HepG2 (cell line): ENCODE results near the gene TCF7L2. TPM values are rescaled to one million over a fixed set of nuclear protein-coding genes. Genes with fewer than 3 reads are reported as not detected.

Source experiments
- AKAP8 ChIP-seq: sonication (generic); formaldehyde crosslinking; IDR thresholded peaks from 2 replicates; pipeline ENCODE4 v1.5.1; 2020; ENCODE audit warnings: mild to moderate bottlenecking, missing genetic modification reagents
- ATM ChIP-seq: fragments of 450-650 bp; IDR thresholded peaks from 2 replicates; pipeline ENCODE4 v1.7.1; 2017; ENCODE audit warnings: mild to moderate bottlenecking, borderline replicate concordance
- E2F5 ChIP-seq: sonication (generic); formaldehyde crosslinking; conservative IDR thresholded peaks from 2 replicates; pipeline ENCODE4 v1.4.0; 2020; ENCODE audit warnings: missing genetic modification reagents
- ETS1 ChIP-seq: sonication (generic); formaldehyde crosslinking; IDR thresholded peaks from 2 replicates; pipeline ENCODE4 v1.4.0; 2020; ENCODE audit warnings: missing genetic modification reagents
- HOXA9 ChIP-seq: sonication (generic); formaldehyde crosslinking; IDR thresholded peaks from 2 replicates; pipeline ENCODE4 v1.8.1; 2022; ENCODE audit warnings: missing genetic modification reagents, mild to moderate bottlenecking, moderate library complexity, borderline replicate concordance
- KLF13 ChIP-seq: sonication (generic); formaldehyde crosslinking; IDR thresholded peaks from 2 replicates; pipeline ENCODE4 v1.4.0; 2020; ENCODE audit warnings: mild to moderate bottlenecking, missing genetic modification reagents
- MBNL3 ChIP-seq: fragments of 250-450 bp; sonication (Bioruptor Pico); conservative IDR thresholded peaks from 2 replicates; pipeline ENCODE4 v1.8.0; 2022; ENCODE audit warnings: mild to moderate bottlenecking, inconsistent platforms
- MTA1 ChIP-seq: sonication (generic); formaldehyde crosslinking; IDR thresholded peaks from 2 replicates; pipeline ENCODE4 v1.4.0; 2020; ENCODE audit warnings: missing genetic modification reagents, mild to moderate bottlenecking, borderline replicate concordance
- NAIF1 ChIP-seq: sonication (generic); formaldehyde crosslinking; IDR thresholded peaks from 2 replicates; pipeline ENCODE4 v1.5.0; 2020; ENCODE audit warnings: mild to moderate bottlenecking, missing genetic modification reagents, borderline replicate concordance
- PHF5A ChIP-seq: IDR thresholded peaks from one replicate; pipeline ENCODE4 v1.6.1; 2018; ENCODE audit warnings: low read depth, missing genetic modification reagents; ENCODE audit not compliant: unreplicated experiment
- POGZ ChIP-seq: sonication (generic); formaldehyde crosslinking; IDR thresholded peaks from 2 replicates; pipeline ENCODE4 v1.4.0; 2020; ENCODE audit warnings: mild to moderate bottlenecking, missing genetic modification reagents
- PREB ChIP-seq: sonication (generic); formaldehyde crosslinking; IDR thresholded peaks from 2 replicates; pipeline ENCODE4 v1.4.0; 2020; ENCODE audit warnings: missing genetic modification reagents
- RARA ChIP-seq: IDR thresholded peaks from 2 replicates; pipeline ENCODE4 v1.6.1; 2016; ENCODE audit warnings: missing genetic modification reagents, missing compliant biosample characterization
- RNF219 ChIP-seq: sonication (generic); formaldehyde crosslinking; IDR thresholded peaks from 2 replicates; pipeline ENCODE4 v1.5.0; 2020; ENCODE audit warnings: mild to moderate bottlenecking, missing genetic modification reagents
- STAT5B ChIP-seq: sonication (generic); formaldehyde crosslinking; IDR thresholded peaks from 2 replicates; pipeline ENCODE4 v1.4.0; 2020; ENCODE audit warnings: missing genetic modification reagents
- TAF1 ChIP-seq: sonication (generic); formaldehyde crosslinking; IDR thresholded peaks from 2 replicates; pipeline ENCODE4 v1.4.0; 2020; ENCODE audit warnings: missing genetic modification reagents
- ZIK1 ChIP-seq: sonication (generic); formaldehyde crosslinking; IDR thresholded peaks from 2 replicates; pipeline ENCODE4 v1.5.0; 2020; ENCODE audit warnings: mild to moderate bottlenecking, low read depth, missing genetic modification reagents, borderline replicate concordance
- ZNF331 ChIP-seq: sonication (generic); formaldehyde crosslinking; IDR thresholded peaks from 2 replicates; pipeline ENCODE4 v1.4.0; 2020; ENCODE audit warnings: missing genetic modification reagents
- ZNF850 ChIP-seq: sonication (generic); formaldehyde crosslinking; conservative IDR thresholded peaks from 2 replicates; pipeline ENCODE4 v1.9.0; 2021; ENCODE audit warnings: mild to moderate bottlenecking, missing genetic modification reagents
- polyA plus RNA-seq, 8 experiments: library from polyadenylated mRNA; depleted of rRNA in 3 of 8; stranded (reverse) in 7 of 8; unstranded in 1 of 8; fragments of >200 nt; fragmentation: Illumina TruSeq in 4 of 8; extraction: Trizol in 4 of 8; gene quantifications; 2 replicates each; pipeline versions ENCODE4 v1.2.1 to v1.2.3, GENCODE V29; 2011 to 2016; ENCODE audit warnings: low read depth in 4 of 8, missing spikeins in 1 of 8, mixed read lengths in 1 of 8; ENCODE audit not compliant: insufficient read depth in 1 of 8
- total RNA-seq, 5 experiments: library from RNA; depleted of rRNA; stranded (reverse); fragments of >200 nt; fragmentation: Illumina TruSeq; extraction: Trizol; gene quantifications; 2 replicates each; pipeline ENCODE4 v1.2.3, GENCODE V29; 2016; ENCODE audit warnings: low read depth in 1 of 5
- TF ChIP-seq, protein P1 (sequence below): sonication (generic); formaldehyde crosslinking; IDR thresholded peaks from 2 replicates; pipeline ENCODE4 v1.8.0; 2022; ENCODE audit warnings: low read depth, missing genetic modification reagents
- TF ChIP-seq, protein P2 (sequence below): sonication (generic); formaldehyde crosslinking; conservative IDR thresholded peaks from 2 replicates; pipeline ENCODE4 v1.8.0; 2022; ENCODE audit warnings: missing genetic modification reagents
- TF ChIP-seq, protein P3 (sequence below): IDR thresholded peaks from 2 replicates; pipeline ENCODE4 v1.6.1; 2016; ENCODE audit warnings: missing genetic modification reagents, missing compliant biosample characterization

TCF7L2 gene
- total and polyA plus RNA-seq, 2 of the 13 experiments (the other 11 are each of a cell fraction or from before 2014, with no cell fraction given), result 3.9 to 13.7 TPM

DNA sequence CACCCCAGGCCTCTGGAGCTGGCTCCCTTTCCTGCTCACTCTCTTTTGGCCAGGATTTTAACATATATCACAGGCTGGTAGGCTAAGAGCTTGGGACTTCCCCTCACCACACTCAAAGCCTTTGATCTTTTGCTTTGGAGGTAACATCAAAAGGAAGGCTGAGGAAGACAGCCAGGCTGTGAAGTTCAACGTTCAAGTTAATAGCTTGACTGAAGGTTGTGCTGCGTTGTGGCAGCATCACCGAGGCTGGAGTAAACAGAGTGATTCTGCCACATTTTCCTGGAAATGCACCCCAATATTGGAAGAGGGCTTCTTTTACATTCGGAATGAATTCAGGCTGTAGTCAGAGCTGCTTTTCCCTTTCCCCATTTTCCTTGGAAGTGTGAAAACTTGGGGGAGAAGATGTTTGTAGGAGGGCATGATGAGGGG is 57.3 kb downstream of the TCF7L2 start (continued):
- TF ChIP-seq ETS1 (CRISPR knock-in tag) (no peak), ATM (no peak), KLF13 (no peak), ZNF850 (CRISPR knock-in tag) (no peak), PHF5A (CRISPR knock-in tag) (no peak), TAF1 (CRISPR knock-in tag) (no peak), POGZ (CRISPR knock-in tag) (peak; percentile 38; the same call in 1 of the 2 replicates), ZIK1 (no peak), MBNL3 (CRISPR knock-in tag) (no peak), RARA (peak; percentile 97), HOXA9 (CRISPR knock-in tag) (no peak), MTA1 (CRISPR knock-in tag) (no peak), STAT5B (CRISPR knock-in tag) (no peak), RNF219 (no peak), AKAP8 (CRISPR knock-in tag) (0 out of 2 replicates have a peak, but pooled peaks have one; percentile 55), ZNF331 (CRISPR knock-in tag) (peak; percentile 86), NAIF1 (CRISPR knock-in tag) (0 out of 2 replicates have a peak, but pooled peaks have one; percentile 26), PREB (CRISPR knock-in tag) (no peak), E2F5 (no peak)
- TF ChIP-seq, protein P1, sequence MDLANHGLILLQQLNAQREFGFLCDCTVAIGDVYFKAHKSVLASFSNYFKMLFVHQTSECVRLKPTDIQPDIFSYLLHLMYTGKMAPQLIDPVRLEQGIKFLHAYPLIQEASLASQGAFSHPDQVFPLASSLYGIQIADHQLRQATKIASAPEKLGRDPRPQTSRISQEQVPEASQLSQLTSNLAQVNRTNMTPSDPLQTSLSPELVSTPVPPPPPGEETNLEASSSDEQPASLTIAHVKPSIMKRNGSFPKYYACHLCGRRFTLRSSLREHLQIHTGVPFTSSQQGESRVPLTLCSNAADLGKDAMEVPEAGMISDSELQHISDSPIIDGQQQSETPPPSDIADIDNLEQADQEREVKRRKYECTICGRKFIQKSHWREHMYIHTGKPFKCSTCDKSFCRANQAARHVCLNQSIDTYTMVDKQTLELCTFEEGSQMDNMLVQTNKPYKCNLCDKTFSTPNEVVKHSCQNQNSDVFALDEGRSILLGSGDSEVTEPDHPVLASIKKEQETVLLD (CRISPR knock-in tag), result no peak
- TF ChIP-seq, protein P2, sequence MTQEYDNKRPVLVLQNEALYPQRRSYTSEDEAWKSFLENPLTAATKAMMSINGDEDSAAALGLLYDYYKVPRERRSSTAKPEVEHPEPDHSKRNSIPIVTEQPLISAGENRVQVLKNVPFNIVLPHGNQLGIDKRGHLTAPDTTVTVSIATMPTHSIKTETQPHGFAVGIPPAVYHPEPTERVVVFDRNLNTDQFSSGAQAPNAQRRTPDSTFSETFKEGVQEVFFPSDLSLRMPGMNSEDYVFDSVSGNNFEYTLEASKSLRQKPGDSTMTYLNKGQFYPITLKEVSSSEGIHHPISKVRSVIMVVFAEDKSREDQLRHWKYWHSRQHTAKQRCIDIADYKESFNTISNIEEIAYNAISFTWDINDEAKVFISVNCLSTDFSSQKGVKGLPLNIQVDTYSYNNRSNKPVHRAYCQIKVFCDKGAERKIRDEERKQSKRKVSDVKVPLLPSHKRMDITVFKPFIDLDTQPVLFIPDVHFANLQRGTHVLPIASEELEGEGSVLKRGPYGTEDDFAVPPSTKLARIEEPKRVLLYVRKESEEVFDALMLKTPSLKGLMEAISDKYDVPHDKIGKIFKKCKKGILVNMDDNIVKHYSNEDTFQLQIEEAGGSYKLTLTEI (CRISPR knock-in tag), result no peak
- TF ChIP-seq, protein P3, sequence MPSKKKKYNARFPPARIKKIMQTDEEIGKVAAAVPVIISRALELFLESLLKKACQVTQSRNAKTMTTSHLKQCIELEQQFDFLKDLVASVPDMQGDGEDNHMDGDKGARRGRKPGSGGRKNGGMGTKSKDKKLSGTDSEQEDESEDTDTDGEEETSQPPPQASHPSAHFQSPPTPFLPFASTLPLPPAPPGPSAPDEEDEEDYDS (CRISPR knock-in tag), result no peak
